WTC11 (cell line): ENCODE data around the gene FAM168B. TPM values are rescaled to one million over a fixed set of nuclear protein-coding genes. Genes with fewer than 3 reads are reported as not detected.

Source experiments
- ATAC-seq: fragments of 200-7000 bp; cut with Tn5 transposase; 2 replicates; pipeline ENCODE4 v1.10.0; 2021; ENCODE audit warnings: mild to moderate bottlenecking, moderate library complexity
- CTCF ChIA-PET: fragments of 300-600 bp; sonication (Branson Sonifier 250); formaldehyde crosslinking; loops from one replicate; lab custom pipeline; 2021; ENCODE audit warnings: antibody characterized with exemption; lab: Charles Lee
- POLR2A ChIA-PET: fragments of 350-600 bp; sonication (Branson Sonifier 250); formaldehyde crosslinking; loops from one replicate; lab custom pipeline; 2021; ENCODE audit warnings: antibody characterized with exemption; lab: Charles Lee
- DNase-seq: peaks from one replicate; pipeline ENCODE4 v3.0.0; 2021; ENCODE audit warnings: low spot score
- H3K27ac Mint-ChIP-seq: 2 replicates; pipeline ENCODE4 v1.8.0; 2021; ENCODE audit warnings: mixed read lengths
- H3K27me3 Mint-ChIP-seq: 2 replicates; pipeline ENCODE4 v1.8.0; 2021; ENCODE audit warnings: low read depth, mild to moderate bottlenecking, moderate library complexity, mixed read lengths
- H3K36me3 Mint-ChIP-seq: 2 replicates; pipeline ENCODE4 v1.8.0; 2021; ENCODE audit warnings: mixed read lengths
- H3K4me1 Mint-ChIP-seq: 2 replicates; pipeline ENCODE4 v1.8.0; 2022; ENCODE audit warnings: mixed read lengths
- H3K4me3 Mint-ChIP-seq: 2 replicates; pipeline ENCODE4 v1.8.0; 2021; ENCODE audit warnings: mild to moderate bottlenecking, moderate library complexity, mixed read lengths
- H3K9me3 Mint-ChIP-seq: 2 replicates; pipeline ENCODE4 v1.8.0; 2021; ENCODE audit warnings: mixed read lengths
- E2F4 ChIP-seq: sonication (generic); formaldehyde crosslinking; IDR thresholded peaks from 2 replicates; pipeline ENCODE4 v1.8.1; 2022; ENCODE audit warnings: low read depth, mild to moderate bottlenecking, moderate library complexity, missing genetic modification reagents, borderline replicate concordance
- ELF4 ChIP-seq: sonication (generic); formaldehyde crosslinking; IDR thresholded peaks from 2 replicates; pipeline ENCODE4 v1.8.1; 2022; ENCODE audit warnings: low read depth, mild to moderate bottlenecking, moderate library complexity, missing genetic modification reagents
- FOXP4 ChIP-seq: sonication (generic); formaldehyde crosslinking; IDR thresholded peaks from 2 replicates; pipeline ENCODE4 v1.8.0; 2022; ENCODE audit warnings: mild to moderate bottlenecking, missing genetic modification reagents
- NFYB ChIP-seq: sonication (generic); formaldehyde crosslinking; conservative IDR thresholded peaks from 2 replicates; pipeline ENCODE4 v1.8.0; 2022; ENCODE audit warnings: low read depth, missing genetic modification reagents
- OVOL2 ChIP-seq: fragments of 250-450 bp; sonication (Bioruptor Pico); IDR thresholded peaks from 2 replicates; pipeline ENCODE4 v1.9.0; 2021; ENCODE audit warnings: mild to moderate bottlenecking, borderline replicate concordance
- SMAD4 ChIP-seq: sonication (generic); formaldehyde crosslinking; IDR thresholded peaks from 2 replicates; pipeline ENCODE4 v1.8.0; 2022; ENCODE audit warnings: mild to moderate bottlenecking, missing genetic modification reagents
- TEAD1 ChIP-seq: sonication (generic); formaldehyde crosslinking; IDR thresholded peaks from 2 replicates; pipeline ENCODE4 v1.8.0; 2022; ENCODE audit warnings: mild to moderate bottlenecking, missing genetic modification reagents
- ZBTB43 ChIP-seq: sonication (generic); formaldehyde crosslinking; IDR thresholded peaks from 2 replicates; pipeline ENCODE4 v1.8.1; 2023; ENCODE audit warnings: mild to moderate bottlenecking, missing genetic modification reagents
- ZNF121 ChIP-seq: sonication (generic); formaldehyde crosslinking; IDR thresholded peaks from 2 replicates; pipeline ENCODE4 v1.8.0; 2023; ENCODE audit warnings: missing genetic modification reagents
- ZNF138 ChIP-seq: sonication (generic); formaldehyde crosslinking; conservative IDR thresholded peaks from 2 replicates; pipeline ENCODE4 v1.8.1; 2022; ENCODE audit warnings: mild to moderate bottlenecking, moderate library complexity, missing genetic modification reagents
- ZNF263 ChIP-seq: sonication (generic); formaldehyde crosslinking; IDR thresholded peaks from 2 replicates; pipeline ENCODE4 v1.8.1; 2022; ENCODE audit warnings: low read depth, mild to moderate bottlenecking, moderate library complexity, missing genetic modification reagents
- ZNF396 ChIP-seq: fragments of 250-450 bp; sonication (Bioruptor Pico); IDR thresholded peaks from 2 replicates; pipeline ENCODE4 v1.8.0; 2021; ENCODE audit warnings: mild to moderate bottlenecking, moderate library complexity, borderline replicate concordance
- ZNF423 ChIP-seq: fragments of 250-450 bp; sonication (Bioruptor Pico); IDR thresholded peaks from 2 replicates; pipeline ENCODE4 v2.1.2; 2022; ENCODE audit warnings: mild to moderate bottlenecking, moderate library complexity
- ZNF532 ChIP-seq: fragments of 250-450 bp; sonication (Bioruptor Pico); IDR thresholded peaks from 2 replicates; pipeline ENCODE4 v1.9.0; 2021; ENCODE audit warnings: mild to moderate bottlenecking, borderline replicate concordance
- ZNF671 ChIP-seq: fragments of 250-450 bp; sonication (Bioruptor Pico); IDR thresholded peaks from 2 replicates; pipeline ENCODE4 v1.8.0; 2021; ENCODE audit warnings: mild to moderate bottlenecking
- total RNA-seq: library from RNA; stranded (reverse); gene quantifications from 3 replicates; pipeline ENCODE4 v1.2.3, GENCODE V29; 2021
- TF ChIP-seq, protein P1 (sequence below): fragments of 200-600 bp; IDR thresholded peaks from 2 replicates; pipeline ENCODE4 v1.8.0; 2022; ENCODE audit warnings: antibody characterized with exemption

The FAM168B gene
- total RNA-seq, 1 experiment from 2014 or later, result 63.9 TPM

GRCh38 chr2:131130298-131130596, 37.0 kb upstream of the FAM168B start:
- Mint-ChIP-seq H3K4me1 (peaks cover 2% of the 10 kb centered on the region; the same call in 1 of the 2 replicates), H3K9me3 (peaks cover 3% of the 10 kb centered on the region; the same call in 1 of the 2 replicates), H3K36me3 (peaks cover 73% of the 10 kb centered on the region), H3K4me3 (no peak overlapping the region), H3K27me3 (peaks cover 6% of the 10 kb centered on the region), H3K27ac (no peak overlapping the region)
- ATAC-seq (no peak), DNase-seq (no peak)
- ChIA-PET CTCF (no interaction called here), POLR2A (no interaction called here)
- no peak for TF ChIP-seq ZBTB43
- no peak for TF ChIP-seq SMAD4 (CRISPR knock-in tag)
- no peak for TF ChIP-seq ZNF138 (CRISPR knock-in tag)
- no peak for TF ChIP-seq ZNF423 (CRISPR knock-in tag)
- TF ChIP-seq E2F4 (CRISPR knock-in tag), result no peak
- no peak for TF ChIP-seq OVOL2
- TF ChIP-seq TEAD1 (CRISPR knock-in tag), result no peak
- TF ChIP-seq ZNF121 (CRISPR knock-in tag), result no peak
- TF ChIP-seq FOXP4 (CRISPR knock-in tag), result no peak
- TF ChIP-seq ZNF671 (CRISPR knock-in tag), result no peak

DNA sequence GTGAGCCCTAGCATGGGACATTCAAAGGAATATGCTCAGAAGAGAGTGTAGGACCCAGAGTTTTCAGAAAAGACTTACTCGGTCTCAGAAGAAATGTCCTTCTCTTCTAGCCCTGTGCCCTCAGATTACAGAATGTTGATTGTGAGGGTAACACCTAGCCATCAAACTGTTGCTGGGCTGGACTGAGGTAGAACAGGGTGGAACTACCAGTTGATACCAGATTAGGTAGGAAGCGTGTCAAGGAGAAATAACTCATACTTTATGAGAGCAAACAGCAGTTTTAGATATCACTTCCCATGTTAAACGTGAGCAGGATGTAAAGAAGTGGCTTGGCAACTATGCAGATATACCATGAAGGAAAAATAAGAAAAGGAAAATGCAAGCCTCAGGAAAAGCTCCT, 34.7 kb upstream of the FAM168B start:
- peaks cover 71% of the 10 kb centered on the region for H3K36me3 Mint-ChIP-seq
- no peak overlapping the region for H3K4me3 Mint-ChIP-seq
- no peak for ATAC-seq
- H3K27ac Mint-ChIP-seq, result no peak overlapping the region
- TF ChIP-seq ZNF263 (CRISPR knock-in tag) (no peak), ZNF532 (CRISPR knock-in tag) (no peak), ZNF396 (CRISPR knock-in tag) (no peak), NFYB (CRISPR knock-in tag) (no peak), FOXP4 (CRISPR knock-in tag) (no peak), ELF4 (CRISPR knock-in tag) (no peak)
- TF ChIP-seq, protein P1, sequence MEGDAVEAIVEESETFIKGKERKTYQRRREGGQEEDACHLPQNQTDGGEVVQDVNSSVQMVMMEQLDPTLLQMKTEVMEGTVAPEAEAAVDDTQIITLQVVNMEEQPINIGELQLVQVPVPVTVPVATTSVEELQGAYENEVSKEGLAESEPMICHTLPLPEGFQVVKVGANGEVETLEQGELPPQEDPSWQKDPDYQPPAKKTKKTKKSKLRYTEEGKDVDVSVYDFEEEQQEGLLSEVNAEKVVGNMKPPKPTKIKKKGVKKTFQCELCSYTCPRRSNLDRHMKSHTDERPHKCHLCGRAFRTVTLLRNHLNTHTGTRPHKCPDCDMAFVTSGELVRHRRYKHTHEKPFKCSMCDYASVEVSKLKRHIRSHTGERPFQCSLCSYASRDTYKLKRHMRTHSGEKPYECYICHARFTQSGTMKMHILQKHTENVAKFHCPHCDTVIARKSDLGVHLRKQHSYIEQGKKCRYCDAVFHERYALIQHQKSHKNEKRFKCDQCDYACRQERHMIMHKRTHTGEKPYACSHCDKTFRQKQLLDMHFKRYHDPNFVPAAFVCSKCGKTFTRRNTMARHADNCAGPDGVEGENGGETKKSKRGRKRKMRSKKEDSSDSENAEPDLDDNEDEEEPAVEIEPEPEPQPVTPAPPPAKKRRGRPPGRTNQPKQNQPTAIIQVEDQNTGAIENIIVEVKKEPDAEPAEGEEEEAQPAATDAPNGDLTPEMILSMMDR, result no peak
- TF ChIP-seq, all 79 proteins: peak for 0
- no peak for DNase-seq
- Mint-ChIP-seq H3K27me3 (peaks cover 6% of the 10 kb centered on the region), H3K9me3 (peaks cover 3% of the 10 kb centered on the region; the same call in 1 of the 2 replicates), H3K4me1 (peaks cover 6% of the 10 kb centered on the region)
- ChIA-PET CTCF (no interaction called here), POLR2A (no interaction called here)
